ENCODE measurements around the gene PUSL1. TPM values are rescaled to one million over a fixed set of nuclear protein-coding genes. Genes with fewer than 3 reads are reported as not detected.

The PUSL1 gene
- total and polyA plus RNA-seq, 2 experiments from 2014 or later = 30.9 to 36.2 TPM

- peaks cover 16% of the 10 kb centered on the region for H3F3A ChIP-seq (ENCODE audit: insufficient read depth)
- H3K9me3 ChIP-seq (ENCODE audit: low read depth) = no peaks in the 10 kb centered on the region
- H3K27me3 ChIP-seq (replicated peaks; ENCODE audit: insufficient read depth) = no peaks in the 10 kb centered on the region
- WGBS, 2 experiments (ENCODE audit: low coverage in 1 of 2, low lambda C conversion rate in 2 of 2, missing lambda C conversion rate in 2 of 2) = 88 to 89% methylated on average over 13 to 16 of the region's 16 CpGs
- DNase-seq = no peak
- no peaks in the 10 kb centered on the region for H3K9me2 ChIP-seq (ENCODE audit: insufficient read depth)
- peaks cover 86% of the 10 kb centered on the region for H3K79me2 ChIP-seq (ENCODE audit: insufficient read depth)
- H4K20me1 ChIP-seq (ENCODE audit: insufficient read depth) = no peaks in the 10 kb centered on the region
- H2AFZ ChIP-seq = no peak overlapping the region
- TF ChIP-seq EZH2phosphoT487 (IDR thresholded peaks at IDR 0.05; ENCODE audit: insufficient read depth, low read depth) = no peak
- no peak for TF ChIP-seq EZH2 (IDR thresholded peaks at IDR 0.05; ENCODE audit: insufficient read depth, poor library complexity, severe bottlenecking)
- no peak overlapping the region for H3K4me2 ChIP-seq (ENCODE audit: unreplicated experiment)
- H3K9ac ChIP-seq = no peak overlapping the region
- H3K27ac ChIP-seq = no peak overlapping the region
- H3K36me3 ChIP-seq (ENCODE audit: low read depth) = peaks cover 28% of the 10 kb centered on the region; the same call in 1 of the 2 replicates
- in situ Hi-C loops (cut with MboI) = no loop called here
- peaks cover 19% of the 10 kb centered on the region for H3K4me1 ChIP-seq (ENCODE audit: insufficient read depth)
- H3K4me3 ChIP-seq = no peak overlapping the region
Measured at GRCh38 chr1:1260843-1261560, 47.4 kb upstream of the PUSL1 start.

- TF ChIP-seq EZH2phosphoT487 (IDR thresholded peaks at IDR 0.05; ENCODE audit: insufficient read depth, low read depth) (no peak), EZH2 (IDR thresholded peaks at IDR 0.05; ENCODE audit: insufficient read depth, poor library complexity, severe bottlenecking) (no peak)
- Histone ChIP-seq H3K27me3 (replicated peaks; ENCODE audit: insufficient read depth) (no peaks in the 10 kb centered on the region), H3K9me3 (ENCODE audit: low read depth) (no peaks in the 10 kb centered on the region), H3K27ac (no peak overlapping the region), H3K79me2 (ENCODE audit: insufficient read depth) (peaks cover 87% of the 10 kb centered on the region), H3F3A (ENCODE audit: insufficient read depth) (peaks cover 24% of the 10 kb centered on the region), H3K4me3 (no peak overlapping the region), H3K36me3 (ENCODE audit: low read depth) (peaks cover 28% of the 10 kb centered on the region; the same call in 1 of the 2 replicates), H2AFZ (no peak overlapping the region), H3K4me2 (ENCODE audit: unreplicated experiment) (no peak overlapping the region), H4K20me1 (ENCODE audit: insufficient read depth) (no peaks in the 10 kb centered on the region), H3K4me1 (ENCODE audit: insufficient read depth) (peaks cover 25% of the 10 kb centered on the region), H3K9ac (no peak overlapping the region), H3K9me2 (ENCODE audit: insufficient read depth) (no peaks in the 10 kb centered on the region)
- no peak for DNase-seq
- in situ Hi-C loops (cut with MboI) = no loop called here
- 93 to 96% methylated on average over 15 to 17 of the region's 17 CpGs for WGBS, 2 experiments (ENCODE audit: low coverage in 1 of 2, low lambda C conversion rate in 2 of 2, missing lambda C conversion rate in 2 of 2)
Measured at GRCh38 chr1:1262071-1262470, 46.3 kb upstream of the PUSL1 start.

GRCh38 chr1:1262758-1263157 is 45.6 kb upstream of the PUSL1 start:
- TF ChIP-seq EZH2 (IDR thresholded peaks at IDR 0.05; ENCODE audit: insufficient read depth, poor library complexity, severe bottlenecking) (no peak), EZH2phosphoT487 (IDR thresholded peaks at IDR 0.05; ENCODE audit: insufficient read depth, low read depth) (no peak)
- in situ Hi-C loops (cut with MboI) = no loop called here
- WGBS, 2 experiments (ENCODE audit: low coverage in 1 of 2, low lambda C conversion rate in 2 of 2, missing lambda C conversion rate in 2 of 2) = 99 to 100% methylated on average over 8 of the region's 8 CpGs
- peaks cover 28% of the 10 kb centered on the region; the same call in 1 of the 2 replicates for H3K36me3 ChIP-seq (ENCODE audit: low read depth)
- no peaks in the 10 kb centered on the region for H3K27me3 ChIP-seq (replicated peaks; ENCODE audit: insufficient read depth)
- H3K9ac ChIP-seq = no peak overlapping the region
- no peak overlapping the region for H3K4me3 ChIP-seq
- DNase-seq = no peak
- no peak overlapping the region for H2AFZ ChIP-seq
- H3K9me2 ChIP-seq (ENCODE audit: insufficient read depth) = no peaks in the 10 kb centered on the region
- H3K4me1 ChIP-seq (ENCODE audit: insufficient read depth) = peaks cover 25% of the 10 kb centered on the region
- no peaks in the 10 kb centered on the region for H4K20me1 ChIP-seq (ENCODE audit: insufficient read depth)
- H3F3A ChIP-seq (ENCODE audit: insufficient read depth) = peaks cover 25% of the 10 kb centered on the region
- H3K9me3 ChIP-seq (ENCODE audit: low read depth) = no peaks in the 10 kb centered on the region
- H3K4me2 ChIP-seq (ENCODE audit: unreplicated experiment) = no peak overlapping the region
- peaks cover 90% of the 10 kb centered on the region for H3K79me2 ChIP-seq (ENCODE audit: insufficient read depth)
- no peak overlapping the region for H3K27ac ChIP-seq

- no peaks in the 10 kb centered on the region for H4K20me1 ChIP-seq (ENCODE audit: insufficient read depth)
- no peak for DNase-seq
- H3K9me2 ChIP-seq (ENCODE audit: insufficient read depth) = no peaks in the 10 kb centered on the region
- H3K4me2 ChIP-seq (ENCODE audit: unreplicated experiment) = no peak overlapping the region
- peaks cover 28% of the 10 kb centered on the region; the same call in 1 of the 2 replicates for H3K36me3 ChIP-seq (ENCODE audit: low read depth)
- H2AFZ ChIP-seq = no peak overlapping the region
- H3K9me3 ChIP-seq (ENCODE audit: low read depth) = no peaks in the 10 kb centered on the region
- peak overlapping the region; percentile 89 for H3K27ac ChIP-seq
- WGBS, 2 experiments (ENCODE audit: low coverage in 1 of 2, low lambda C conversion rate in 2 of 2, missing lambda C conversion rate in 2 of 2) = 88 to 91% methylated on average over 9 of the region's 9 CpGs
- TF ChIP-seq EZH2 (IDR thresholded peaks at IDR 0.05; ENCODE audit: insufficient read depth, poor library complexity, severe bottlenecking) (no peak), EZH2phosphoT487 (IDR thresholded peaks at IDR 0.05; ENCODE audit: insufficient read depth, low read depth) (no peak)
- H3K27me3 ChIP-seq (replicated peaks; ENCODE audit: insufficient read depth) = no peaks in the 10 kb centered on the region
- in situ Hi-C loops (cut with MboI) = no loop called here
- no peak overlapping the region for H3K4me3 ChIP-seq
- H3K4me1 ChIP-seq (ENCODE audit: insufficient read depth) = peaks cover 25% of the 10 kb centered on the region
- peaks cover 90% of the 10 kb centered on the region for H3K79me2 ChIP-seq (ENCODE audit: insufficient read depth)
- H3F3A ChIP-seq (ENCODE audit: insufficient read depth) = peaks cover 25% of the 10 kb centered on the region
- H3K9ac ChIP-seq = peak overlapping the region; percentile 57
Measured at GRCh38 chr1:1264026-1264425, 44.4 kb upstream of the PUSL1 start.
